HEK293T (cell line): Measurements from ENCODE around the gene RPS19BP1.

Source experiments
- BHLHE40 ChIP-seq: fragments of 450-650 bp; IDR thresholded peaks from 2 replicates; pipeline ENCODE4 v1.6.1; 2016; ENCODE audit warnings: mild to moderate bottlenecking, moderate library complexity, borderline replicate concordance
- FOXA1 ChIP-seq: fragments of 450-650 bp; IDR thresholded peaks from 2 replicates; pipeline ENCODE4 v1.6.1; 2016; ENCODE audit warnings: mild to moderate bottlenecking
- FOXK2 ChIP-seq: fragments of 450-650 bp; IDR thresholded peaks from 2 replicates; pipeline ENCODE4 v1.6.1; 2016; ENCODE audit warnings: mild to moderate bottlenecking

DNA sequence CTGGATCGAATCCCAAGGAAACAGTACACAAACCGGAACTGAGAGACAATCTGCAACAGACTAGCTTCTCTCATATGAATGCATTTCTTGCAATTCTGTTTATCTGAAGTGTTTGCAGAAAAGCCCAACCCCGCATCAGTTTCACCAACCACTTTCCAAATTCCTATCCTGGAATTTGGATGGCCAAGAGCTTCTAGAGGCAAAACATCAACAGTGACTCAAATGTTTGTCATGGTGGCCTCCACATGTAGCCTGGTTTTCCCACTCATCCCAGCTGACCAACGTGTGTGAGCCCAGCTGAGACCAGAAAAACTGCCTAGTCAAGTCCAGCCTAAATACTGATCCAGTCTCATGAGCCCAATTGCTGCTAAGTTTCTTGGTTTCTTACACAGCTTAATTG, 38.8 kb downstream of the RPS19BP1 start:
- no peak for TF ChIP-seq FOXK2
- TF ChIP-seq BHLHE40: no peak
- TF ChIP-seq FOXA1: no peak
